ENCODE data around the gene CDK14.

DNA sequence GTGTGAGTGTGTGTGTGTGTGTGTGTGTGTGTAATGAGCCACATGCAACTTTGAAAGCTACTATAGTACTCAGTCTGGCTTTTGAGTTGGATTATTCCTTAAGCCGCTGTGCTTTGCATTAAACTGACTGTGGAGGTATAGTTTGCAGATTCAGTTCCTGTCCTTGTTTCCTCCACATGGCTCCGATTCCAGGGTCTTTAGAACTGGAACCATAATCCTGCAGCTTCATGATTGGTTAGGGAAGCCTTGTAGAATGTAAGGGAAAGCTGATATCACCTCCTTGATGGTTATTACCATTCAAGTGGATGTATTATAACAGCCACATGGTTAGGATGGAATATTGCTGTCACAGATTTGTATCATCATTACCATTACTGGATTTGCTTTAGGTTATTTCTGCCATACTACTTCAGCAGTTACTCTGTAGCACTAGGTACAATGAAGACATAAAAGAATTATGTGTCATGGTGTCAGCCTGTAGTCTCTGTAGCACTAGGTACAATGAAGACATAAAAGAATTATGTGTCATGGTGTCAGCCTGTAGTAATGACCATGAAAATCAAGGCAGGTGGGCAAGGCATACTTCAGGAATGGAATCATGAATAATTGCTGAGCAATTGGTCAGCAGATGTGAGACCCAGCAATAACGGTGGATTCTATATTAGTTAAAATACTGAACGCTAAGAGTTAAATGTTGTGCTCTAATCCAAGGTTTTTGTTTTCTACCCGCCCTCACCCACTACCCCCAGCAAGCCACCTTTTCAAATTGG is 393.1 kb downstream of the CDK14 start:
- TF ChIP-seq CTCF (conservative IDR thresholded peaks at IDR 0.05 in 1 of 2, IDR thresholded peaks at IDR 0.05 in 1 of 2; ENCODE audit: low read depth in 1 of 2, low read length in 2 of 2) = no peak
- no peak for TF ChIP-seq EZH2 (IDR thresholded peaks at IDR 0.05; ENCODE audit: low read length, missing control alignments)

All from fibroblast of lung (primary cell).